Fibroblast of skin of scalp (primary cell): Measurements from ENCODE around the gene BEND3.
A peak's percentile ranks its signal among the peaks of the same experiment; 100 is the strongest.
"Not testable (repeated sequence)": the region's sequence is repeated elsewhere in the genome, so short reads cannot be mapped to it uniquely, and the experiment has no call there.

ENCODE experiments used
- DNase-seq: peaks from one replicate; pipeline ENCODE4 v3.0.0-alpha.2; 2013

BEND3 gene

GRCh38 chr6:107121266-107121665, 6.0 kb upstream of the BEND3 start:
- DNase-seq: no peak

DNA sequence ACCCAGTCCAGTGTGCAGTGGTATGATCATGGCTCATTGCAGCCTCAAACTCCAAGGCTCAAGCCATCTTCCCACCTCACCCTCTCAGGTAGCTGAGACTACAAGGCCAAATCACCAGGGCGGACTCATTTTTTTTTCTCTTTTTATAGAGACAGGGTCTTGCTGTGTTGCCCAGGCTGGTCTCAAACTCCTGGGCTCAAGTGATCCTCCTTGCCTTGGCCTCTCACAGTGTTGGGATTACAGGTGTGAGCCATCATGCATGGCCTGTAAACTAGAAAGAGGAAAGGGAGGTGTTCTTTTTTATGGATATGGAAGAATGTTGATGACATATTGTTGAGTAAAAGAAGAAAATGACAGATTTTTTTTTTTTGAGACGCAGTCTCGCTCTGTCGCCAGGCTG, 5.1 kb upstream of the BEND3 start:
- no peak for DNase-seq

DNA sequence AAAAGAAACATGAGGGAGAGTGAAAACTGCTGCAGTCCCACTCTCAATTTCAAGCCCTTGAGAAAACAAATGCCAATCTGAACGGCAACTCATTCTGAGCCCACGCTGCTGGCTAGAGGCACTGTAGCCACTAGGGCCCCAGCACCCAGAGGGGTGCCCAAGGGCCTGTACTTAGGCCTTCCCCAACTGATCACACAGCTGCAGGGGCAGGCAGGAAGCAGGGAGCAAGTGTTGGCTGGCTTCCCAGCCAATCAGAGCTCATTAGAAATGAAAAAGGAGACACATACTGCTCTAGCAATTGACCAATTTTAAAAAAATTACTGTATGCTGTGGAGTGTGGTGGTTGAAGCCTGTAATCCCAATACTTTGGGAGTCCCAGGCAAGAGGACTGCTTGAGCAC, 3.7 kb upstream of the BEND3 start:
- DNase-seq: no peak

DNA sequence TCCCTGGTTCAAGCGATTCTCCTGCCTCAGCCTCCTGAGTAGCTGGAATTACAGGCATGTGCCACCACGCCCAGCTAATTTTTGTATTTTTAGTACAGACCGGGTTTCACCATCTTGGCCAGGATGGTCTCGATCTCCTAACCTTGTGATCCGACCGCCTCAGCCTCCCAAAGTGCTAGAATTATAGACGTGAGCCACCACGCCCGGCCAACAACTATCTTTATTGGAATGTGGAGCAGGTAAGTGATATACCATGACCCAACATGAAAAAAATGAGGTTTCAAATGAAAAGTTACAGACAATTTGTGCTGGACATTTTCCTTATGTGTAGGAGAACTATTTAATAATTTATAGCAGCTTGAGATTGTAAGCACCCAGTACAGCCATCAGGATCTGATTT, 3.2 kb upstream of the BEND3 start:
- not testable (repeated sequence) for DNase-seq

- DNase-seq: no peak
Observed at GRCh38 chr6:107116931-107117330, 1.6 kb upstream of the BEND3 start.

DNA sequence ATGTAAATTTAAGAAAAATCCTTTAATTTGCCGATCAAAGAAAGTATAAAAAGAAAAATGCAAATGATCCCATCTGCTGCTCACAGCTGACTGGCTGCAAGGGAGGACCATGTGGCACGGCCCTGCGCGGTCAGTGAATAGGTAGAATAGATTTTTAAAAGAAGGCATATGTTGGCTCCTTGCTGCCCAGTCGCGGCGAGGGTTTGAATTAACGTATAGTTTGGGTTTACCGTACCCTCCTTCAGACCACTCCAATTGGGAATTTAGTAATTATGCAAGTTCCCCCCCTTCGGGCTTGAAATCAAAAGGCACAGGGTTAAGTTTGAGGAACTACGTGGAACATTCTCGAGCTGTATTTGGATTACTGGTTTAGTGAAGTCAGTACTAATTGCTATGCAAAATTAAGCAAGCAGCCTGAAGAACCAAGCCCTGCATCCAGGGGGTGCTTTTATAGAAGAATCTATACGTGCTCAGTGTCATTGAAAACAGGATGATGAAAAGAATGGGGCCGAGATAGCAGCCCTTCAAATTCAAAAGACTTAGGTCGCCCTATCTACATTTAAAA, 1.1 kb upstream of the BEND3 start:
- DNase-seq: peak; percentile 18

DNA sequence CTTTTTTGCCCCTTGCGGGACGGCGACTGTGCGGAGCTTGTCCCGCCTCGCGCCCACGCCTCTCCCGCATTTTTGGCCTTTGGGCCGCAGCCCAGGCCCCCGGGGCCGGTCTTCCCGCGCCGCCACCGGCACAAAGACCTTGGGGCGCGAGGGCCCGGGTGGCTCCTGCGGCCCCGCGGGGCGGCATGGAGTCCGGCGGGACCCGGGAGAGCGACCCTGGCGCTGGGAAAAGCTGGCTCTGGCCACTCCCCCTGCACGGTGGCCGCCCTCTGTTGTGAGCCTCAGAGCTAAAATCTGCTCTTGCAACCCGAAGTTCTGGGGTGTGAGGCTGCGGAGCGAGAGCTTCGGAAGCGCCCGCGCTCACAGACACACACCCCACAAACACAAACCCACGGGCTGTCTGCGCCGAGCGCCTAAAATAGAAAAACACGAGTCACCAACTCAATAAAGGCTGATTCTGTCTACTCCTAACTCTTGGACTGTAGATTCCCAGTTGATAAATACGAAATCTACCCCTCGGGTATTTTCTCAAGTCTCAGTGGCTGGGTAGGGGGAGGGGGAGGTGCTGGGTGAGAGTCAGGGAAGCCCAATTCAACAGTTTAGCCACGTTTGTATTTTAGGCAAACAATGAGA, 496 bp upstream of the BEND3 start:
- peak; percentile 38 for DNase-seq

DNA sequence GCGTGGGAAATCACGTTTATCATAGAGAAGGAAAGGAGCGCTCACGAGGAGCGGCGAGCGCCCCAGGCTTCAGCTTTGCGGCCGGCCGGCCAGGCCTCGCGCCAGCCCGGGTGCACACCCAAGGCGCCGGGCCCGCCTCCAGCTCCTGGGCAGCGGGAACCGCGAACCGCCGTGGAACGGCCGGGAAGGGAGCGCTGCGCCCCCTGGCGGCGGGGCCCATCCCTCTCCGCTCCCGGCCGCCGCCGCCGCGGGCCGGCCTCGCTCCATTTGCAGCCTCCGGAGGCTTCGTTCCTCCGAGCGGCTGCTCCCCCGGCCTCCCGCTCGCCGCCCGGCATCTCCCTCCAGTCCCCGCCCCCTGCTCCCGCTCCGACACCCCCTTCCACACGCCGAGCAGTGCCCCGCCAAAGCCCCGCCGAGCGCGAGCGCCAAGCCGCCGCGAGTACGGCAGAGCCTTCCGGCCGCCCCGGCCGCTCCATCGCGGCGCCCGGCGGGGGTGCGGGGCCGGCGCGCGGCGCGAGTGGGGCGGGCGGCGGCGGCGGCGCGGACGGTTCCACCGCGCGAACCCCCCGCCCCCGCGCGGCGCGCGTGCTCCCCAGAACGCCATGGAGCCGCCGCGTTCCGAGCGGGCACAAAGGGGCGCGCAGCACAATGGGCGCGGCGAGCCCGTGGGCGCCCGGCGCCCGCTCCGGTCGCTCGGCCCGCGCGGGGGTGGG, 946 bp downstream of the BEND3 start:
- DNase-seq: peak; percentile 89

DNA sequence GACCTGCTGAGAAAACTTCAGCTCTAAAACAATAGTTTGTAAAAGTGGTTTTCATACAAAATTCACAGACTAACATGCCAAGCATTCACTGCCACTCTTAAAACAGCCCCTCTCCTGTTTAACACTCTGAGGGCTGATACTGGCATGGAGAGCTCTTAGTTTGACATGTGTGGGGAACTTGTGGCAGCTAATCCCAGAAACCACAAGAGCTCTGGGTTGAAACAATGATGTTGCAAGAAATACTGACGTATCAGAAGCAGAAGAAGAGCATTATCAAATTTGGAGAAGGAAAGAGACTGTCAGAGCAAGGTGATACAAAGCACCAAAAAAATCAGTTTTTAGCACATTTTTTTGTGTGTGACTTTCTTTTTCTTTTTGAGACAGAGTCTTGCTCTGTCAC, 5.1 kb downstream of the BEND3 start:
- DNase-seq: no peak

DNA sequence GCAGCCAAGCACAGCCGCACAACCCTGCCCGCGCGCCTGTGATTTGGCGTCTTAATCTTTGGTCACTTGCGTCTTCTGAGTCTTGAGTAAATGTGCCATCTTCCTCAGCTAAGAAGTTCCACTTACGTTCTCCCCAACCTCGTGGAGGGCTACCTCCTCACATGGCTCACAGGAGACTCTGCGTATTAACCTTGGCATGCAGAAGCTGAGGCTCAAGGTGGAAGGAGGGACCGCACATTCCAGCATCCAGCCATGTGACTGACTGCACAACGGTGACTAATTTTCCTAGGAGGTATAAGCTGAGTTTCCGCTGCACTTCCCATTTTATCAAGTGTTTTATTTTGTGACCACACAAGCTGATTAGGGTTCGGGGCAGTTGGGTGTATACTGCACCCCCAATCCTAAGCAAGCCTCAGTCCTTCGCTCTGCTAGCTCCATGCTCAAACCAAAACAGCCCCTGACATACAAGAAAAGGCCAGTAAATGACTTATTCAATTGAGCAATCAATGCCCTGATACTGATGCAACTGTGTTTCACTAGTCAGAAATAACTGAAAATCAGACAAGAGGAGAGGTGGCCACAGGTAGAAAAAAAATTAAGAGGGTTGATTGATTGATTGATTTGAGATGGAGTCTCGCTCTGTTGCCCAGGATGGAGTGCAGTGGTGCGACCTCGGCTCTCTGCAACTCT, 7.0 kb downstream of the BEND3 start:
- no peak for DNase-seq

DNA sequence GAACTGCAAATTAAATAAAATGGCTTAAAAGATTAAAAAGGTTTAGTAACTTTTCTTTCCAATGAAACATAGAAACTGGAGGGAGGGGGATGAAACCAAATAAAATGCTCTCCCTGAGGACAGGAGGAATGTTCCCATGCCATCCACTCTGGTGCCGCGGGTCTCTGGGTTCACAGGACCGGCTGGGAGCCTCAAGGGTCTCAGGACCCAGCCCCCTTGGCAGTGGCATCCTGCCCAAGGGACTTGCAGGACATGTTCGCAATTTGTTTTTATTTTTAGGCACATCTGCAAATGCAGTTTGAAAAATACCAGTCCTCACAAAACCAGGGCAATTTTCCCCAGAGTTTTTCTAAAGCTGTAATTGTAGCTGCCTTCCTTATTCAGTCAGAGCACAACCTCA, 7.5 kb downstream of the BEND3 start:
- DNase-seq: no peak

- DNase-seq: no peak
Observed at GRCh38 chr6:107106165-107106564, 9.2 kb downstream of the BEND3 start.

DNA sequence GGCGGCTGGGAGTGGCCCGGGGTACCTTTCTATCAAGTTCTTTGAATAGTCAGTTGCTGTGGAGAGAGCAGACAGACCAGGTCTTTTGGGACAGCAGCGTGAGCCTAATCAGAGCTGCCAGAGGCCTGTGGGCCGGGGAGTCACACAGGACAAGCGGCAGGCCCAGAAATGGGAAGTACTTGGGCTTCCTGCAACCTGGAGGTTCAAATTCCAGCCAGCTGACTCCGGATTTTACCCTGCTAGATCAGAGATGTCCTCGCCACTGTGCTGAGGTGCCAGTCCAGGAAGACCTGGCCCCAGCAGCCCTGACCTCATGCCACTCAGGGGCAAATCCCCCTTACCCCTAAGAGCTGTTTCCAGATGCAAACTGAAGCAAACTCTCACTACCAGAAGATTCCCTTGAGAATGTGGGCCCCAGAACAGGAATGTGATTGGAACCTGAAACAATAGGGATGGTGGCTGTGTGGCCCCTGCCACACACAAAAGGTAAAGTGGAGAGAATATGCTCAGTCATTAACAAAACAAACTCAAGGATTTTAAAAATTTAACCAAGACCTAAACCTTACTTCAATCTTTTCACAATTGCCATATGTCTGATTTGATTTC, 9.7 kb downstream of the BEND3 start:
- no peak for DNase-seq

GRCh38 chr6:107103082-107103481, 12.2 kb downstream of the BEND3 start:
- no peak for DNase-seq

- no peak for DNase-seq
Observed at GRCh38 chr6:107102414-107102805, 12.9 kb downstream of the BEND3 start.

DNA sequence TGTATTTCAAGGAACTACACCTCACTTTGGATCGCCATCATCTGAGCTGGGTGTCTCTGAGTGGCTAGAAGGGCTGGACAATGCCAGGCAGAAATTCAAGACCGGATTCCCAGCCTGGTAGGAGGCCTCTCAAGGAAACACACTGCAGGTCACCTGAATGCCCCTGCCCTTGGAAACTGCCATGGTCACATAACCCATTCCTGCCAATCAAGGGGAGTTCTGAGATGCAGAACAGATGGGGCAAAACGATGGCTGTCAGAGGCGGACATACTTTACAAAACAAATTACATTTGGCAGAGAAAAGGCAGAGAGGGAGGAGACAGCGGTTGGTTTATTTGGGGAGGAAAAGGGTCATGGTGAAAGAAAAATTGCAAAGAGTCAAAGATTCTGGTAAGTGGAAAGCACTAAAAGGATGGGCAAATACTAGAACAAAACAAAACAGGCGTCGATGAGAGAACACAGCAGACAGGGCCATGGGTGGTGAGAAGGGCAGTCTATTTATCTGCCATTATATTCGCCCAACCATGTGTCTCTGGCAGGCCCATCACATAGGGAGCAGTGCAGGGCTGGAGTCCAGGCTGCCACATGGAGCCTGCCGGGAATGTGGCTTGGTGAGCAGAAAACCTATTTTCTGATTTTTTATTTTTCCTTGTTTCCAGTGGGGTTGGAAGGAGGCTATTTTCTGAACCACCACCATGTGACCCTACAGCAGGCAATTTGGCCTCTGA, 13.5 kb downstream of the BEND3 start:
- DNase-seq: no peak

- no peak for DNase-seq
Observed at GRCh38 chr6:107101211-107101610, 14.1 kb downstream of the BEND3 start.

DNA sequence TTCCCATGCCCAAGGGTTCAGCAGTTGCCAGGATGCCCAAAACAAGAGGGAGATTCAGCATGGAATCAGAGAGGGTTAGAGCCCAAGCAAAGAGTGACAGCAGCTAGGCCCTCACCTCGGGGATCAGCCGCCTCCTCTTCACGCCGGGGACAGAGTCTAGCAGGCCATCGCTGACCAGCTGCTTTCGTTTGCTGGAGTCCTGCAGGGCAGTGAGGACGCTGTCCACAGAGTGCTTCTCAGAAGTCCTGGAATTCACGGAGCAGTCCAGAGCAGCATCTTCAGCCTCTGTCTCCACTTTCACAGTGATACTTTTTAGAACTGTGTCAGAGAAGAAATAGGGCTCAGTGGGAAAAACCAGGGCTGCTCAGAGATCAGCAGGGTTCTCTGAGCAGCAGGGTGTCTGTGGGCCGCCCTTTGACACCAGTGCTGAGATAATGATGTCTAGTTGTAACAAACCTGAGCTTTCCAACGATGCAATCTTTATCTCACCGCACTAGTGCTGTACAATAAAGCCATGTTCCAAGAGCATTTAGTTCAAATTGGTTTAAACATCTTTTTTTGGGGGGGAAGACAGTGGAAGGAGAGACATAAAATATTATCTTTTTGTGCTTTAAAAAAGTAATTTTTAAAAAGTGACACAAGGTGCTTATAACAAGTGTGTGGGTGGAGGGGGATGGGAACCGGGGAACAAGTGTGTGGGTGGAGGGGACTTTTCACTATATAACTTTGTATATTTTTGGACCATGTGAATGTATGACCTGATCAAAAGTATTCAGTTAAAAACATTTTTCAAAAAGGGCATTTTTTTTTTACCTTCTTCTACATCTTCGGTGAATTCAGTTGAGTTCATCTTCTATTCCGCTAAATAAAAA, 16.6 kb downstream of the BEND3 start:
- no peak for DNase-seq

- not testable (repeated sequence) for DNase-seq
Observed at GRCh38 chr6:107084459-107084858, 30.9 kb downstream of the BEND3 start.

GRCh38 chr6:107083921-107084320, 31.4 kb downstream of the BEND3 start:
- DNase-seq: no peak

DNA sequence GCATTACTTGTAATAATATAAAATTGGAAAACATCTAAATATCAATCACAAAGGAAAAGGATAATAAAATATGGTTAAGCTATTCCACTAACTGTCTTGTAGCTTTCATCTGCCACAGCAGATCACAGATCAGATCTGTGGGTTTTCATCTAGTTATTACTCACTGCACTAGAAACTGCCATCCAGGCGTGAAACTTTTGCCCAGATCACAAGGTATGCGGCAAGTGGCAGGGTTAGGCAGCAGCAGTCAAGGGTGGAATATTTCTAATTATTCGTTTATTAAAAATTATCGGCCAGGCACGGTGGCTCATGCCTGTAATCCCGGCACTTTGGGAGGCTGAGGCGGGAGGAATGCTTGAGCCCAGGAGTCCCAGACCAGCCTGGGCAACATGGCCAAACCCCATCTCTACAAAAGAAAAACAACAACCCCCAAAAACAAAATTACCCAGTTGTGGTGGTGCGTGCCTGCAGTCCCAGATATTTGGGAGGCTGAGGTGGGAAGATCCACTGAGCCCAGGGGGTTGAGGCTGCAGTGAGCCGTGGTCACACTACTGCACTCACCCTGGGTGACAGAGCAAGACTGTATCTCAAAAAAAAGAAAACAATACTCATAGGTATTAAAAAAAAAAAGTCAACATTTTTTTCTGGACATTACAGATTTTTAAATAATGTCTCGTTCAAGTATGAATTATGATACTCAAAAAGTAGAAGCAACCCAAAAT, 32.1 kb downstream of the BEND3 start:
- DNase-seq: no peak
